Kidney glomerular epithelial cell (primary cell): Measurements from ENCODE around the gene KCNH4.
A peak's percentile ranks its signal among the peaks of the same experiment; 100 is the strongest.
"Not testable (repeated sequence)": the region's sequence is repeated elsewhere in the genome, so short reads cannot be mapped to it uniquely, and the experiment has no call there.

Experiments used
- DNase-seq: peaks from one replicate; lab custom pipeline; 2025; lab: John Stamatoyannopoulos, UW

Gene KCNH4

GRCh38 chr17:42193969-42194899 lies 13.3 kb upstream of the KCNH4 start, which contains the start of gene GHDC:
Gene GHDC, minus strand, starts transcription at chr17:42194494. Its CDS starts 913 bp downstream, at chr17:42193581.
- peak; percentile 87 for DNase-seq

GRCh38 chr17:42193216-42193968 lies 12.4 kb upstream of the KCNH4 start:
- DNase-seq, result no peak

GRCh38 chr17:42192189-42193126 lies 11.5 kb upstream of the KCNH4 start:
- no peak for DNase-seq

GRCh38 chr17:42191275-42191608 lies 10.3 kb upstream of the KCNH4 start:
- DNase-seq, result no peak

GRCh38 chr17:42190491-42191274 lies 9.7 kb upstream of the KCNH4 start:
- DNase-seq, result no peak

- DNase-seq, result no peak
Measured at GRCh38 chr17:42189651-42189965, 8.7 kb upstream of the KCNH4 start.

- no peak for DNase-seq
Measured at GRCh38 chr17:42188749-42189650, 8.1 kb upstream of the KCNH4 start.

GRCh38 chr17:42187833-42188232 lies 6.9 kb upstream of the KCNH4 start:
- no peak for DNase-seq

- DNase-seq, result not testable (repeated sequence)
Measured at GRCh38 chr17:42186191-42186590, 5.2 kb upstream of the KCNH4 start.

GRCh38 chr17:42185621-42185930 lies 4.6 kb upstream of the KCNH4 start:
- no peak for DNase-seq

- no peak for DNase-seq
Measured at GRCh38 chr17:42184713-42185620, 4.0 kb upstream of the KCNH4 start, which contains the start of gene HCRT. Gene HCRT, minus strand, starts transcription at chr17:42185452. Its CDS starts 87 bp downstream, at chr17:42185365.

GRCh38 chr17:42183741-42184711 lies 3.1 kb upstream of the KCNH4 start:
- peak; percentile 33 for DNase-seq

GRCh38 chr17:42182927-42183734 lies 2.2 kb upstream of the KCNH4 start:
- DNase-seq, result peak; percentile 5

GRCh38 chr17:42181851-42182207 lies 887 bp upstream of the KCNH4 start:
- DNase-seq, result no peak

GRCh38 chr17:42180411-42180921 lies 476 bp downstream of the KCNH4 start:
- DNase-seq, result no peak

- DNase-seq, result no peak
Measured at GRCh38 chr17:42179911-42180410, 981 bp downstream of the KCNH4 start.

- no peak for DNase-seq
Measured at GRCh38 chr17:42179335-42179734, 1.6 kb downstream of the KCNH4 start.
